HEK293 (cell line): ENCODE data around the gene SFR1.

Experiments
- CTCF ChIA-PET: fragments of 350-600 bp; formaldehyde crosslinking; extraction: SDS; loops from one replicate; lab custom pipeline; 2021; ENCODE audit warnings: antibody characterized with exemption; lab: Yijun Ruan, JAX
- POLR2A ChIA-PET: fragments of 300-600 bp; formaldehyde crosslinking; extraction: SDS; loops from one replicate; lab custom pipeline; 2020; ENCODE audit warnings: antibody characterized with exemption, inconsistent platforms; lab: Yijun Ruan, JAX
- H3K27ac ChIP-seq: fragments of 200-500 bp; sonication (Bioruptor generic); 2 replicates; pipeline ENCODE4 v1.5.1; 2014; ENCODE audit warnings: low read depth, low read length, control low read depth, inconsistent platforms; ENCODE audit errors: extremely low read depth
- H3K36me3 ChIP-seq, 2 experiments: fragments of 200-500 bp in 1 of 2; sonication (Bioruptor generic) in 1 of 2; 1 replicate in 1 of 2; 2 replicates in 1 of 2; pipeline ENCODE4 v1.5.1; 2014 to 2017; ENCODE audit warnings: inconsistent platforms in 2 of 2, low read length in 2 of 2; ENCODE audit not compliant: control insufficient read depth in 2 of 2, insufficient read depth in 1 of 2
- H3K4me1 ChIP-seq: fragments of 200-500 bp; sonication (Bioruptor generic); 2 replicates; pipeline ENCODE4 v1.5.1; 2014; ENCODE audit warnings: mild to moderate bottlenecking, low read length, inconsistent platforms; ENCODE audit not compliant: control insufficient read depth, insufficient read depth
- H3K4me3 ChIP-seq: 2 replicates; pipeline ENCODE4 v1.5.1; 2011; ENCODE audit warnings: low read depth, mild to moderate bottlenecking, control low read depth, low read length, moderate library complexity
- H3K9me3 ChIP-seq: fragments of 200-500 bp; sonication (Bioruptor generic); 2 replicates; pipeline ENCODE4 v1.5.1; 2014; ENCODE audit warnings: low read depth, low read length, inconsistent platforms; ENCODE audit not compliant: control insufficient read depth, insufficient read depth
- EGR2 ChIP-seq: fragments of 450-650 bp; formaldehyde crosslinking; IDR thresholded peaks from 2 replicates; pipeline ENCODE4 v1.5.1; 2016; ENCODE audit warnings: low read depth, missing biosample characterization, missing genetic modification characterization
- GLI4 ChIP-seq: fragments of 450-650 bp; formaldehyde crosslinking; IDR thresholded peaks from 2 replicates; pipeline ENCODE4 v1.5.1; 2016; ENCODE audit warnings: missing biosample characterization, missing genetic modification characterization
- MEIS1 ChIP-seq: sonication (generic); formaldehyde crosslinking; IDR thresholded peaks from 2 replicates; pipeline ENCODE4 v1.8.1; 2022; ENCODE audit warnings: missing genetic modification reagents, mild to moderate bottlenecking, borderline replicate concordance
- SALL2 ChIP-seq: fragments of 450-650 bp; formaldehyde crosslinking; IDR thresholded peaks from 2 replicates; pipeline ENCODE4 v1.5.0; 2017; ENCODE audit warnings: missing biosample characterization, mild to moderate bottlenecking, missing genetic modification characterization, borderline replicate concordance
- WT1 ChIP-seq: fragments of 450-650 bp; formaldehyde crosslinking; IDR thresholded peaks from 2 replicates; pipeline ENCODE4 v1.5.1; 2016; ENCODE audit warnings: missing biosample characterization, missing genetic modification characterization
- ZBTB1 ChIP-seq: fragments of 450-650 bp; formaldehyde crosslinking; IDR thresholded peaks from 2 replicates; pipeline ENCODE4 v1.5.1; 2016; ENCODE audit warnings: missing biosample characterization, missing genetic modification characterization
- ZBTB48 ChIP-seq: fragments of 450-650 bp; formaldehyde crosslinking; IDR thresholded peaks from 2 replicates; pipeline ENCODE4 v1.5.1; 2016; ENCODE audit warnings: missing biosample characterization, missing genetic modification characterization
- ZEB2 ChIP-seq: fragments of 450-650 bp; formaldehyde crosslinking; IDR thresholded peaks from 2 replicates; pipeline ENCODE4 v1.5.1; 2016; ENCODE audit warnings: missing biosample characterization, missing genetic modification characterization
- ZFP41 ChIP-seq: fragments of 450-650 bp; formaldehyde crosslinking; IDR thresholded peaks from 2 replicates; pipeline ENCODE4 v1.5.1; 2016; ENCODE audit warnings: missing biosample characterization, missing genetic modification characterization, borderline replicate concordance
- ZNF114 ChIP-seq: fragments of 450-650 bp; formaldehyde crosslinking; IDR thresholded peaks from 2 replicates; pipeline ENCODE4 v1.5.0; 2017; ENCODE audit warnings: missing biosample characterization, missing genetic modification characterization
- ZNF133 ChIP-seq: fragments of 450-650 bp; formaldehyde crosslinking; IDR thresholded peaks from 2 replicates; pipeline ENCODE4 v1.5.1; 2016; ENCODE audit warnings: missing biosample characterization, missing genetic modification characterization
- ZNF184 ChIP-seq: fragments of 450-650 bp; IDR thresholded peaks from 2 replicates; pipeline ENCODE4 v1.5.1; 2018; ENCODE audit warnings: missing biosample characterization, mild to moderate bottlenecking, missing genetic modification characterization
- ZNF19 ChIP-seq: fragments of 450-650 bp; formaldehyde crosslinking; IDR thresholded peaks from 2 replicates; pipeline ENCODE4; 2016; ENCODE audit warnings: missing biosample characterization, missing genetic modification characterization, low read depth
- ZNF391 ChIP-seq: fragments of 450-650 bp; formaldehyde crosslinking; IDR thresholded peaks from 2 replicates; pipeline ENCODE4 v1.5.1; 2016; ENCODE audit warnings: low read depth, missing biosample characterization, missing genetic modification characterization, borderline replicate concordance
- ZNF416 ChIP-seq: fragments of 450-650 bp; formaldehyde crosslinking; IDR thresholded peaks from 2 replicates; pipeline ENCODE4 v1.5.1; 2016; ENCODE audit warnings: missing biosample characterization, missing genetic modification characterization
- ZNF548 ChIP-seq: fragments of 450-650 bp; formaldehyde crosslinking; IDR thresholded peaks from 2 replicates; pipeline ENCODE4 v1.5.1; 2016; ENCODE audit warnings: missing biosample characterization, missing genetic modification characterization
- ZNF837 ChIP-seq: fragments of 450-650 bp; formaldehyde crosslinking; IDR thresholded peaks from 2 replicates; pipeline ENCODE4 v1.5.1; 2016; ENCODE audit warnings: missing biosample characterization, missing genetic modification characterization
- ZXDB ChIP-seq: fragments of 450-650 bp; formaldehyde crosslinking; IDR thresholded peaks from 2 replicates; pipeline ENCODE4 v1.5.1; 2016; ENCODE audit warnings: missing biosample characterization, missing genetic modification characterization
- TF ChIP-seq, protein P1 (sequence below): fragments of 450-650 bp; formaldehyde crosslinking; IDR thresholded peaks from 2 replicates; pipeline ENCODE4 v1.5.1; 2016; ENCODE audit warnings: missing biosample characterization, missing genetic modification characterization
- TF ChIP-seq, protein P2 (sequence below): fragments of 450-650 bp; formaldehyde crosslinking; IDR thresholded peaks from 2 replicates; pipeline ENCODE4 v1.5.1; 2016; ENCODE audit warnings: missing biosample characterization, missing genetic modification characterization
- TF ChIP-seq, protein P3 (sequence below): fragments of 450-650 bp; formaldehyde crosslinking; IDR thresholded peaks from 2 replicates; pipeline ENCODE4 v1.5.1; 2017; ENCODE audit warnings: missing biosample characterization, missing genetic modification characterization
- TF ChIP-seq, protein P4 (sequence below): fragments of 450-650 bp; formaldehyde crosslinking; IDR thresholded peaks from 2 replicates; pipeline ENCODE4 v1.5.1; 2016; ENCODE audit warnings: missing biosample characterization, missing genetic modification characterization
- TF ChIP-seq, protein P5 (sequence below): fragments of 450-650 bp; formaldehyde crosslinking; IDR thresholded peaks from 2 replicates; pipeline ENCODE4; 2016; ENCODE audit warnings: missing biosample characterization, missing genetic modification characterization

SFR1 gene

DNA sequence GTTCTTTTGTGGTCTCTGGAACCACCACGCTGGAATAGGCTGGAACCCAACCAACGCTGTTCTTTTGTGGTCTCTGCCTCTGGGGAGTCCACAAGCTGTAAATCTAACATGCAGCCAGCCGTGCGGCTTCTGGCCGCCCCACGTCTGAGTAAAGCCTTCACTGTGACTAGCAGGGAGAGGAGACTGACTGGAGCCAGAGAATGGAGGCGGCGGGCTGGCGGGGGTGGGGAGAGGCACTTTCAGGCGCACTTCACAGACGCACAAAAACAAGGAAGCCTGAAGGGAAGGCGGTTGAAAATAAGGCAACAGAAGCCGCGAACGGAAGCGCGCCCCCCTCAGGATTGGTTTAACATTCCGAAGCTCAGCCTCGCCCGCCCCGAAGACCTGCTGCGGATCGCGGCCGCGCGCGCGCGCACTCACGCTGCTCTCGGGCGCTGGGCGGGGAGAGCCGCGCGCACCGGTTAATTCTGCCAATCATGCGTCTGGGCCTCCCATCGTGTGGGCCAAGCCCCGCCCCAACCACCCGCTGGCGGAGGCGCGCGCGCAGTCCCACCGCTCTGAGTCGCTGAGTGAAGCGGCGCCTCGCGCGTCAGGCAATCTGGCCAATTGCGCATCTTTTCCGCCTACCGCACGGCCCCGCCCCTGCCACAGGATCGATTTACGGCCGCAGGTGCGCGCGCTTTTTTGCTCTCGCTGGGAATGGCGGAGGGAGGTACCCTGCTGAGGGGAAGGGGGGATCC, at the start of gene SFR1 (continued):
- TF ChIP-seq ZNF184 (tag by site-specific recombination) (no peak), ZFP41 (tag by site-specific recombination) (no peak)

DNA sequence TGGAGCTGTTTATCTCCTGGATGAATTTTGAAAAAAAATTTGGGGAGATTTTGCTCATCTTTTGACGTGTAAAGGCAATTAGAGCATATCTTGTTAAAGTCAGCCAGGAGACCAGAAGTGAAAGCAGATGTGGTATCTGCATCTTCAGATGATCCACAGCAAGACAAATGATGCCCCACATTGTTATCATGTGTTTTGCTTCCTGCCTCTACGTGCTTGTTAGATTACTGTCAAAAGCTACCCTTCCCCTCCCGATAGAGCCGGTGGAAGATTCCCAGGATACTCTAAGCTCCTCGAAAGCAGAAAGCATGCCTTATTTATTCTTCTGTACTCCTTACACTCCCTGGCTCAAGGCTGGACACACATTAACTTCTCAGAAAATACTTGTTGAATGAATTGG, 49.2 kb upstream of the SFR1 start:
- CTCF ChIA-PET = no interaction called here
- Histone ChIP-seq H3K4me3 (no peak overlapping the region), H3K36me3 (no peaks in the 10 kb centered on the region), H3K4me1 (peaks cover 14% of the 10 kb centered on the region)
- no peak for TF ChIP-seq SALL2 (tag by site-specific recombination)
- TF ChIP-seq WT1 = no peak
- TF ChIP-seq, protein P1, sequence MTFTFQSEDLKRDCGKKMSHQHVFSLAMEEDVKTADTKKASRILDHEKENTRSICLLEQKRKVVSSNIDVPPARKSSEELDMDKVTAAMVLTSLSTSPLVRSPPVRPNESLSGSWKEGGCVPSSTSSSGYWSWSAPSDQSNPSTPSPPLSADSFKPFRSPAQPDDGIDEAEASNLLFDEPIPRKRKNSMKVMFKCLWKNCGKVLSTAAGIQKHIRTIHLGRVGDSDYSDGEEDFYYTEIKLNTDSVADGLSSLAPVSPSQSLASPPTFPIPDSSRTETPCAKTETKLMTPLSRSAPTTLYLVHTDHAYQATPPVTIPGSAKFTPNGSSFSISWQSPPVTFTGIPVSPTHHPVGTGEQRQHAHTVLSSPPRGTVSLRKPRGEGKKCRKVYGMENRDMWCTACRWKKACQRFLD (tag by site-specific recombination) = no peak
- TF ChIP-seq, protein P2, sequence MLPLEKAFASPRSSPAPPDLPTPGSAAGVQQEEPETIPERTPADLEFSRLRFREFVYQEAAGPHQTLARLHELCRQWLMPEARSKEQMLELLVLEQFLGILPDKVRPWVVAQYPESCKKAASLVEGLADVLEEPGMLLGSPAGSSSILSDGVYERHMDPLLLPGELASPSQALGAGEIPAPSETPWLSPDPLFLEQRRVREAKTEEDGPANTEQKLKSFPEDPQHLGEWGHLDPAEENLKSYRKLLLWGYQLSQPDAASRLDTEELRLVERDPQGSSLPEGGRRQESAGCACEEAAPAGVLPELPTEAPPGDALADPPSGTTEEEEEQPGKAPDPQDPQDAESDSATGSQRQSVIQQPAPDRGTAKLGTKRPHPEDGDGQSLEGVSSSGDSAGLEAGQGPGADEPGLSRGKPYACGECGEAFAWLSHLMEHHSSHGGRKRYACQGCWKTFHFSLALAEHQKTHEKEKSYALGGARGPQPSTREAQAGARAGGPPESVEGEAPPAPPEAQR = no peak
- no peak for TF ChIP-seq ZBTB1 (tag by site-specific recombination)
- no peak for TF ChIP-seq EGR2 (tag by site-specific recombination)
- no peak for TF ChIP-seq ZNF19 (tag by site-specific recombination)
- TF ChIP-seq, protein P3, sequence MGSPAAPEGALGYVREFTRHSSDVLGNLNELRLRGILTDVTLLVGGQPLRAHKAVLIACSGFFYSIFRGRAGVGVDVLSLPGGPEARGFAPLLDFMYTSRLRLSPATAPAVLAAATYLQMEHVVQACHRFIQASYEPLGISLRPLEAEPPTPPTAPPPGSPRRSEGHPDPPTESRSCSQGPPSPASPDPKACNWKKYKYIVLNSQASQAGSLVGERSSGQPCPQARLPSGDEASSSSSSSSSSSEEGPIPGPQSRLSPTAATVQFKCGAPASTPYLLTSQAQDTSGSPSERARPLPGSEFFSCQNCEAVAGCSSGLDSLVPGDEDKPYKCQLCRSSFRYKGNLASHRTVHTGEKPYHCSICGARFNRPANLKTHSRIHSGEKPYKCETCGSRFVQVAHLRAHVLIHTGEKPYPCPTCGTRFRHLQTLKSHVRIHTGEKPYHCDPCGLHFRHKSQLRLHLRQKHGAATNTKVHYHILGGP = no peak
- no peak for TF ChIP-seq MEIS1
- TF ChIP-seq ZNF114 (tag by site-specific recombination) = no peak
- no peak for TF ChIP-seq ZNF837 (tag by site-specific recombination)
- TF ChIP-seq ZNF391 (tag by site-specific recombination) = no peak
- TF ChIP-seq ZEB2 (tag by site-specific recombination) = no peak
- TF ChIP-seq, all 188 proteins: peak for 0
- POLR2A ChIA-PET = interaction anchor here (0.8 kb wide), 1 partner anchor 48 kb away, joined by 4 read pairs; no protein-coding TSS in a partner anchor
- Histone ChIP-seq H3K9me3 (no peaks in the 10 kb centered on the region), H3K27ac (no peak overlapping the region)

DNA sequence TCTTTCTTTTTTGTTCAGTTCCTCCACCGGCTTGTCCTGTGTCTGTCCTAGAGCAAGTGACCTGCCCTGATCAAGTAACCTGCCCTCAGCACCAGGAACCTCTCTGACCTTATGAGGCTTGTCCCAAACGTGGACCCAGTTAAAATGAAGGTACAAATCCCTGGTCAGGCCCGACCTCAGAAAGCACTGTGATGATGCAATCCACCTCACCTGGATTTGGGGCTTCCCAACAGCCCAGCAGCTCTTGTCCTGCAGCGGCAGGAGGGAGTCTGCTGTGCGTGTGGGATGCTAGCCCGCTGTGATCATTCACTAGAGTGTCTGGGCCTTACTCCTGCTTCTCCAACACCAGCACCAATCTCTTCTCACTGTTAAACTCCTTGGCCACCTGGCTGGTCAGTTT, 47.5 kb upstream of the SFR1 start:
- Histone ChIP-seq H3K4me1 (peaks cover 17% of the 10 kb centered on the region), H3K36me3 (no peaks in the 10 kb centered on the region), H3K9me3 (no peaks in the 10 kb centered on the region), H3K4me3 (no peak overlapping the region), H3K27ac (no peak overlapping the region)
- ChIA-PET POLR2A (no interaction called here), CTCF (no interaction called here)
- no peak for TF ChIP-seq ZNF548 (tag by site-specific recombination)
- TF ChIP-seq, protein P4, sequence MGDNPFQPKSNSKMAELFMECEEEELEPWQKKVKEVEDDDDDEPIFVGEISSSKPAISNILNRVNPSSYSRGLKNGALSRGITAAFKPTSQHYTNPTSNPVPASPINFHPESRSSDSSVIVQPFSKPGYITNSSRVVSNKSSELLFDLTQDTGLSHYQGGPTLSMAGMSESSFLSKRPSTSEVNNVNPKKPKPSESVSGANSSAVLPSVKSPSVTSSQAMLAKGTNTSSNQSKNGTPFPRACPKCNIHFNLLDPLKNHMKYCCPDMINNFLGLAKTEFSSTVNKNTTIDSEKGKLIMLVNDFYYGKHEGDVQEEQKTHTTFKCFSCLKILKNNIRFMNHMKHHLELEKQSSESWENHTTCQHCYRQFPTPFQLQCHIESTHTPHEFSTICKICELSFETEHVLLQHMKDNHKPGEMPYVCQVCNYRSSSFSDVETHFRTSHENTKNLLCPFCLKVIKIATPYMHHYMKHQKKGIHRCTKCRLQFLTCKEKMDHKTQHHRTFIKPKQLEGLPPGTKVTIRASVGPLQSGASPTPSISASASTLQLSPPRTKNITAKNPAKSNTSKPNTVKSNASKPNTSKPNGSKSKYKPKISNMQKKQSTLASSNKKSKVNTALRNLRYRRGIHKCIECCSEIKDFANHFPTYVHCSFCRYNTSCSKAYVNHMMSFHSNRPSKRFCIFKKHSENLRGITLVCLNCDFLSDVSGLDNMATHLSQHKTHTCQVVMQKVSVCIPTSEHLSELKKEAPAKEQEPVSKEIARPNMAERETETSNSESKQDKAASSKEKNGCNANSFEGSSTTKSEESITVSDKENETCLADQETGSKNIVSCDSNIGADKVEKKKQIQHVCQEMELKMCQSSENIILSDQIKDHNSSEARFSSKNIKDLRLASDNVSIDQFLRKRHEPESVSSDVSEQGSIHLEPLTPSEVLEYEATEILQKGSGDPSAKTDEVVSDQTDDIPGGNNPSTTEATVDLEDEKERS (tag by site-specific recombination) = no peak
- no peak for TF ChIP-seq ZBTB48 (tag by site-specific recombination)
- TF ChIP-seq ZNF416 (tag by site-specific recombination) = no peak
- TF ChIP-seq ZXDB (tag by site-specific recombination) = no peak
- TF ChIP-seq GLI4 (tag by site-specific recombination) = no peak
- TF ChIP-seq, protein P5, sequence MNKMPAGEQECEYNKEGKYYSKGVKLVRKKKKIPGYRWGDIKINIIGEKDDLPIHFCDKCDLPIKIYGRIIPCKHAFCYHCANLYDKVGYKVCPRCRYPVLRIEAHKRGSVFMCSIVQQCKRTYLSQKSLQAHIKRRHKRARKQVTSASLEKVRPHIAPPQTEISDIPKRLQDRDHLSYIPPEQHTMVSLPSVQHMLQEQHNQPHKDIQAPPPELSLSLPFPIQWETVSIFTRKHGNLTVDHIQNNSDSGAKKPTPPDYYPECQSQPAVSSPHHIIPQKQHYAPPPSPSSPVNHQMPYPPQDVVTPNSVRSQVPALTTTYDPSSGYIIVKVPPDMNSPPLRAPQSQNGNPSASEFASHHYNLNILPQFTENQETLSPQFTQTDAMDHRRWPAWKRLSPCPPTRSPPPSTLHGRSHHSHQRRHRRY (tag by site-specific recombination) = no peak
- no peak for TF ChIP-seq ZNF133 (tag by site-specific recombination)
